Bronchial epithelial cell (primary cell): Measurements from ENCODE around the gene ERP27. TPM values are rescaled to one million over a fixed set of nuclear protein-coding genes. Genes with fewer than 3 reads are reported as not detected.

Source experiments
- DNase-seq: peaks from one replicate; pipeline ENCODE4 v3.0.0-alpha.2; 2010; ENCODE audit warnings: low read depth
- FAIRE-seq: peaks from 2 replicates; lab custom pipeline; 2011; peaks lifted over from hg19 to GRCh38; lab: Jason Lieb, UNC
- H3K27me3 ChIP-seq: 2 replicates; pipeline ENCODE4 v1.5.1; 2011; ENCODE audit warnings: low read length; ENCODE audit not compliant: control insufficient read depth, insufficient read depth
- H3K36me3 ChIP-seq: 2 replicates; pipeline ENCODE4 v1.5.1; 2011; ENCODE audit warnings: low read length; ENCODE audit not compliant: control insufficient read depth, insufficient read depth
- H3K4me3 ChIP-seq: 2 replicates; pipeline ENCODE4 v1.5.1; 2011; ENCODE audit warnings: mild to moderate bottlenecking, low read depth, low read length, control low read depth
- total RNA-seq: library from RNA; depleted of rRNA; stranded (reverse); fragments of >200 nt; gene quantifications from 2 replicates; pipeline ENCODE4 v1.2.1, GENCODE V29; 2014
- TF ChIP-seq, protein P1 (sequence below): IDR thresholded peaks from 2 replicates; pipeline ENCODE4 v1.5.1; 2011; ENCODE audit warnings: mild to moderate bottlenecking, moderate library complexity, low read length, control low read depth, inconsistent platforms; ENCODE audit not compliant: insufficient read depth, severe bottlenecking

The ERP27 gene
- not detected in 2 replicates for total RNA-seq

DNA sequence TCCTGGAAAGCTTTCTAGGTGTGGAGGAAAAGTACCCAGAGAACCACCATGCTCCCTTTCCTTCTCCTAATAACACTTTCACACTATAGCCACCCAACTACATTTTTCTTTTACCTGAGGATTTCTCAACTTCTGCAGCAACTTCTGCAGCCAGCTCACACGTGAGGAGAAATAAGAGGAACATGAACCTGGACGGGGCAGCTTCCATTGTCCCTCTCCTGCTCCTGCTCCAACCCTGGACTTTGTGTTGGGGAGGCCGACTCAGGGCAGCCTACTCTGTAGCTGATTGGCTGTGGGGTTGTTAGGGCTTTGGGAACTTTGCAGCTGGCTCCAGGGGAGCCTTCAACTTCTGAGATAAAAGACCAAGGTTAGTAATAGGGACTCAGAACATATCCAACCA, at the start of gene ERP27:
TSS of gene ERP27 (minus strand) at position 237 of the 400 bp plus-strand sequence. CDS start at position 208, 29 bp downstream.
- Histone ChIP-seq H3K27me3 (no peaks in the 10 kb centered on the region), H3K36me3 (no peaks in the 10 kb centered on the region), H3K4me3 (no peak within 1 kb of the TSS)
- no peak for DNase-seq
- TF ChIP-seq, protein P1, sequence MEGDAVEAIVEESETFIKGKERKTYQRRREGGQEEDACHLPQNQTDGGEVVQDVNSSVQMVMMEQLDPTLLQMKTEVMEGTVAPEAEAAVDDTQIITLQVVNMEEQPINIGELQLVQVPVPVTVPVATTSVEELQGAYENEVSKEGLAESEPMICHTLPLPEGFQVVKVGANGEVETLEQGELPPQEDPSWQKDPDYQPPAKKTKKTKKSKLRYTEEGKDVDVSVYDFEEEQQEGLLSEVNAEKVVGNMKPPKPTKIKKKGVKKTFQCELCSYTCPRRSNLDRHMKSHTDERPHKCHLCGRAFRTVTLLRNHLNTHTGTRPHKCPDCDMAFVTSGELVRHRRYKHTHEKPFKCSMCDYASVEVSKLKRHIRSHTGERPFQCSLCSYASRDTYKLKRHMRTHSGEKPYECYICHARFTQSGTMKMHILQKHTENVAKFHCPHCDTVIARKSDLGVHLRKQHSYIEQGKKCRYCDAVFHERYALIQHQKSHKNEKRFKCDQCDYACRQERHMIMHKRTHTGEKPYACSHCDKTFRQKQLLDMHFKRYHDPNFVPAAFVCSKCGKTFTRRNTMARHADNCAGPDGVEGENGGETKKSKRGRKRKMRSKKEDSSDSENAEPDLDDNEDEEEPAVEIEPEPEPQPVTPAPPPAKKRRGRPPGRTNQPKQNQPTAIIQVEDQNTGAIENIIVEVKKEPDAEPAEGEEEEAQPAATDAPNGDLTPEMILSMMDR: no peak
- FAIRE-seq: no peak

DNA sequence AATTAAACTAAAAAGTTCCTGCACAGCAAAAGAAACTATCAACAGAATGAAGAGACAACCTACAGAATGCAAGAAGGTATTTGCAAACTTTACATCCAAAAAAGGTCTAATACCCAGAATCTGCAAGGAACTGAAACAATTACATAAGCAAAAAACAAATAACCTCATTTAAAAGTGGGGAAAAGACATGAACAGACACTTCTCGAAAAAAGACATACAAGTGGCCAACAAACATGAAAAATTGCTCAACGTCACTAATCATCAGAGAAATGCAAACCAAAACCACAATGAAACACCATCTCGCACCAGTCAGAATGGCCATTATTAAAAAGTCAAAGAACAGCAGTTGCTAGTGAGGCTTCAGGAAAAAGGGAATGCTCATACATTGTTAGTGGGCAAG, 49.7 kb upstream of the ERP27 start:
- H3K4me3 ChIP-seq: no peak overlapping the region
- DNase-seq (no peak), FAIRE-seq (no peak)
- no peaks in the 10 kb centered on the region for H3K36me3 ChIP-seq
- H3K27me3 ChIP-seq: no peaks in the 10 kb centered on the region
- TF ChIP-seq, protein P1: no peak

DNA sequence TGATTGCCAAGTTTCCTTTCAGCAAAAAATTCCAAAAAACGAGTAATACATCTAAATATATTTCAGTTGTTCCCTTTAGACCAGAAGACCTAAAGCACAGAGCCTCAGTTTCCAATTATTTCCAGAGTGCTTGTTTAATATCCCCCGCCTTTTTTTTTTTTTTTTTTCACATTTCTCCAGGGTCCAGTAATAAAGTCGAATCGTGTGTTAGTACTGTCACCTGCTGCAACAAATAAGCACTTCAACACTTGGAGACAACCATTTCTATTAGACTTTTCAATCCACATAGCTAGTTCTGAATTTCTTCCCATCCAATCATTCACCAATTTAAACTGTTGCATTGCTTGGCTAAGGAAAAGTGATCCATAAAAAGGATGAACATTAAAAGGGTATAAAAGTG, 48.1 kb upstream of the ERP27 start:
- DNase-seq: no peak
- no peak for FAIRE-seq
- H3K27me3 ChIP-seq: no peaks in the 10 kb centered on the region
- H3K36me3 ChIP-seq: no peaks in the 10 kb centered on the region
- TF ChIP-seq, protein P1: peak; percentile 8
- H3K4me3 ChIP-seq: no peak overlapping the region

DNA sequence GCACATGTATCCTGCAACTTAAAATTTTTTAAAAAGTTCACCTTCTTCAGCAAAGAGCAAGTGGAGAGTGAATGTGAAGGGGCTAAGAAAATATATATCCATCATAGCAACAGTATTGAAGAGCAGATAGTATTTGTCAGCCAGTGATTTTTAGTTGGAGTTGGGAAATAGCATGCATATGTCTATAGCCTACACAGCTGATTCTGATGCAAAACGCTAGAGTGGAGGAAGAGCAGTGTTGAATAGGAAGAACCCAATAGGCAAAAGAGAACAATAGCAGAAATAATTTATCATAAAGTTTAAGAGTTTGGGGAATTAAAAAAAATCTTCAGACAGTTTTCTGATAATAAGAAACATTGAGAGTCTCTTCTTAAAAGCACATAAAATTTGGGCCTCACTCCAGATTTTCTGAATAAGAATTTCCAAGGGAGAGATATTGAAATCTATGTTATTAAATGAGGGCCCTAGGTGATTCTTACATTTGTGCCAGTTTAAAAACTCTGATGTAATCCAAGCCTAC, 46.5 kb upstream of the ERP27 start:
- no peaks in the 10 kb centered on the region for H3K27me3 ChIP-seq
- DNase-seq (no peak), FAIRE-seq (no peak)
- no peaks in the 10 kb centered on the region for H3K36me3 ChIP-seq
- TF ChIP-seq, protein P1: no peak
- H3K4me3 ChIP-seq: no peak overlapping the region

DNA sequence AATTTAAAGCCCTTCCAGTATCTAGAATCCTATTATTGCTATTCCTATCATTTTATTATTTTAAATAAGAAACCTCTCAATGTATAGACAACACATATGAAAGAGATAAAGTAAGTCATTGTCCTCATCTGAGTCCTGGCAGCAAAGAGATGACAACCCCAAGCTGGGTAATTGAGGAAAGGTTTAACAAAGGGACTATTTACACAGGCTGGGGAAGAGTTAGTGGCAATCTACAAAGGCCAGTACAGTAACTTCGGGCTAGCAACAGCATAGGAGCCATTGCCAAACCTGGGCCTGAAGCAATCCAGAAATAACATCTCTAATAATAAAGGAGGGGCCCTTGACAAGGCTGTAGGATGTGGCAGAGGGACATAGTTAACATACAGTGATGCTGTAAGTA, 45.7 kb upstream of the ERP27 start:
- DNase-seq (no peak), FAIRE-seq (no peak)
- Histone ChIP-seq H3K36me3 (no peaks in the 10 kb centered on the region), H3K4me3 (no peak overlapping the region), H3K27me3 (no peaks in the 10 kb centered on the region)
- TF ChIP-seq, protein P1: no peak

DNA sequence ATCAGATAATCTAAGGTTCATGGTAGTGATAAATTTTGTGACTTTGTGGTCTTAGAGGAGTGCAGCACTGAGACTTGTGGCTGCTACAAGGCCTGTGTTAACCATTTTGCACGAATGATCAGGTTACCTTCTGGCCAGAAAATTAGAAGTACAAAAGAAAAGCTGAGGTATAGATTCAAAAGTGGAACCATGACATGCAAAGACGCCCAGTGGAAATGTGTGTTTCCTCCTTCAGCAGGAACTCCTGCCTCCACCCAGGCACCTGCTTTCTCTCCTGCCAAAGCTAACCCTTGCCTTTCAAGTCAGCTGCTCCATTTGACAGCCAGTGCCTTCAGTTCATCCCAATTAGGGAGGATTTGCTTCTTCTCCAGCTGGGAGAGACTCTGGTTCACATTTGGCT, 44.7 kb upstream of the ERP27 start:
- Histone ChIP-seq H3K36me3 (no peaks in the 10 kb centered on the region), H3K27me3 (no peaks in the 10 kb centered on the region), H3K4me3 (no peak overlapping the region)
- TF ChIP-seq, protein P1: no peak
- FAIRE-seq: no peak
- DNase-seq: no peak
